Measurements from ENCODE around the gene IL18BP.

DNA sequence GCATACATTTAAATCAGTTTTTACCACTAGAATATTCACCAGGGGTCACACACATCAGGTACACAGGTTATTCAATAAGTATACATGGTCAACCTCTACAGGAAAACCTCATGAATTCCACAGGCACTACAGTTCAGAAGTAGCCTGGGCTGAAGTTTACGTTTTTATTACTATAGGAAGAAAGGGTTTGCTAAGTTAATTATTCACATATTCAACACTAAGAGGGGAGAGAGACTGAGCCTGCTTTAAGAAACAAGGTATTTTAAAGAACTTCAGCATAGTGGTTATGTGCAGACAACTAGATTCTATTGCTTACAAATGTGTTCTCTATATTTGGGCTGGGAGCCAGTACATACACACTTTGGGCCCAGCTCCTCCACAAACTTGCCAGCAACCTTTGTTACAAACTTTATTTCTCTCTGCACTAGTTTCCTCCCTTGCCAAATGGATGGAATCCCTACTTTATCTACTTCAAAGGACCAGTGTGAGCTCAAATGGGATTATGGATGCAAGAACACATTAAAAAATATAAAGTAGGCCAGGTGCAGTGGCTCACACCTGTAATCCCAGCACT is 31.9 kb downstream of the IL18BP start:
- TF ChIP-seq, protein P1, sequence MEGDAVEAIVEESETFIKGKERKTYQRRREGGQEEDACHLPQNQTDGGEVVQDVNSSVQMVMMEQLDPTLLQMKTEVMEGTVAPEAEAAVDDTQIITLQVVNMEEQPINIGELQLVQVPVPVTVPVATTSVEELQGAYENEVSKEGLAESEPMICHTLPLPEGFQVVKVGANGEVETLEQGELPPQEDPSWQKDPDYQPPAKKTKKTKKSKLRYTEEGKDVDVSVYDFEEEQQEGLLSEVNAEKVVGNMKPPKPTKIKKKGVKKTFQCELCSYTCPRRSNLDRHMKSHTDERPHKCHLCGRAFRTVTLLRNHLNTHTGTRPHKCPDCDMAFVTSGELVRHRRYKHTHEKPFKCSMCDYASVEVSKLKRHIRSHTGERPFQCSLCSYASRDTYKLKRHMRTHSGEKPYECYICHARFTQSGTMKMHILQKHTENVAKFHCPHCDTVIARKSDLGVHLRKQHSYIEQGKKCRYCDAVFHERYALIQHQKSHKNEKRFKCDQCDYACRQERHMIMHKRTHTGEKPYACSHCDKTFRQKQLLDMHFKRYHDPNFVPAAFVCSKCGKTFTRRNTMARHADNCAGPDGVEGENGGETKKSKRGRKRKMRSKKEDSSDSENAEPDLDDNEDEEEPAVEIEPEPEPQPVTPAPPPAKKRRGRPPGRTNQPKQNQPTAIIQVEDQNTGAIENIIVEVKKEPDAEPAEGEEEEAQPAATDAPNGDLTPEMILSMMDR (IDR thresholded peaks at IDR 0.05), result no peak
- no peak for TF ChIP-seq EP300 (IDR thresholded peaks at IDR 0.05)
- TF ChIP-seq POLR2AphosphoS5 (IDR thresholded peaks at IDR 0.05), result no peak
- TF ChIP-seq POLR2A (IDR thresholded peaks at IDR 0.05), result no peak

Measured in upper lobe of left lung (tissue), 4 donors.